Cortex of kidney (tissue), 1 donor: Measurements from ENCODE around the gene KCNK7.

Experiments used
- DNase-seq: peaks from one replicate; lab custom pipeline; 2025; lab: John Stamatoyannopoulos, UW

KCNK7 gene

DNA sequence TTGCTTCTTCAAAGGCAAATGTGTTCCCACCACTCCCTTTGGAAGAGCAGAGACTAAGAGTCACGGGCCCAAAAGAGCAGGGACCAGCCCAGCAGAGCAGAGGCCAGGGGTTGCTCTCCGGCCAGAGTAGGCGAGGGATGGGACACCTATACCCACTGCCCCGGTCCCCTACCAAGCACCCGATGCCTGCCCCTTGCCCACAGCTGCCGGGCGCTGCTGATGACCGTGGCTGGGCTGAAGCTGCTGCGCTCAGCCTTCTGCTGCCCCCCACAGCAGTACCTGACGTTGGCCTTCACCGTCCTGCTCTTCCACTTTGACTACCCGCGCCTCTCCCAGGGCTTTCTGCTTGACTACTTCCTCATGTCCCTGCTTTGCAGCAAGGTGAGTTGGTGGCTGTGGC lies 31.6 kb upstream of the KCNK7 start:
- DNase-seq: no peak

DNA sequence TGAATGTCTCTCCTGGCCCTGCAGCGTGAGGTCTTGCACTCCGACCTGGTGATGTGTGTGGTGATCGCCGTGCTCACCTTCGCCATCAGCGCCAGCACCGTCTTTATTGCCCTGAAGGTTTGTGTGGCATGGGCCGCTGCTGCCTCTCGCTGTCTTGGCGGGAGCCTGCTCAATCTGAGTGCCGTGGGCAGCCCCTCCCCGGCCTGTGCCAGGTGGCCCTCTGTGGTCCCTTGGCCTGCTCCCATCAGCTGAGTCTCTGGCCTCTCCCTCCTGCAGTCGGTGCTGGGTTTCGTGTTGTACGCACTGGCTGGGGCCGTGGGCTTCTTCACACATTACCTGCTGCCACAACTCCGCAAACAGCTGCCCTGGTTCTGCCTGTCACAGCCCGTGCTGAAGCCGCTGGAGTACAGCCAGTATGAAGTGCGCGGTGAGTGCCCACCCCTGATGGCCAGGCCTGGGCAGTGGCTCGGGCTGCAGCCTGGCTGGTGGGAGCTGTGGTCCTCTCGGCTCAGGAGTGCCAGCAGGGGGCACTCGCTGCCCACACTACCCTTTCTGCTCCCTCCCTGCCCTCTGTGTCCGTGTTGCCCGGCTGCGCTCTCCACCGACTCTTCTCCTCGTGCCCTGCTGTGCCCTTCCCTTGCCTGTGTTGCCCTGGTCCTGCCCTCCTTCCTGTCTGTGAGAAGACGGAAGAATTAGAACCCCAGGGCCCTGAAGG lies 30.2 kb upstream of the KCNK7 start:
- DNase-seq: no peak

DNA sequence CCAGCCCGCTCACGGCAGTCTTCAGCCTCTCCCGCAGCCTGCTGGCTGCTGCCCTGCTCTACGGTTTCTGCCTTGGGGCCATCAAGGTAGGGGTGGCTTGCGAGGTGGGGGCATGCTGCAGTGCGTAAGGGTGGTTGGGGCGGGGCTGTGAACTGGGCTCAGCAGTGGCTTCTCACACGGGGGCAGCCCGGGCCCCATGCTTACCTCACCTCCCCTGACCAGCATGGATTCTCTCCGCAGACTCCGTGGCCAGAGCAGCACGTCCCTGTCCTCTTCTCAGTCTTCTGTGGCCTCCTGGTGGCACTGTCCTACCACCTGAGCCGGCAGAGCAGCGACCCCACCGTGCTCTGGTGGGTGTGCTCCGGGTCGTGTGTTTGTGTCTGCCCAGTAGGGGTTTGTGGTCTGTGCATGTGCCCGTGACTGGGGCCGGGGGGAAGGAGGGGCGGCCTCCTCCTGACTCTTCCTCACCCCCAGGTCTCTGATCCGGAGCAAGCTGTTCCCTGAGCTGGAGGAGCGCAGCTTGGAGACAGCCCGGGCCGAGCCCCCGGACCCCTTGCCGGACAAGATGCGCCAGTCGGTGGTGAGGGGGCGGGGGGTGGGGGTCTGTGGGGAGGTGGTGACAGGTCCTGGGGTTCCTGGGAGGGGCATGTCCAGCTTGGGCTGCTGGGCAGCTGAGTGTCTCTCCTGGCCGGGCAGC lies 29.5 kb upstream of the KCNK7 start:
- no peak for DNase-seq

DNA sequence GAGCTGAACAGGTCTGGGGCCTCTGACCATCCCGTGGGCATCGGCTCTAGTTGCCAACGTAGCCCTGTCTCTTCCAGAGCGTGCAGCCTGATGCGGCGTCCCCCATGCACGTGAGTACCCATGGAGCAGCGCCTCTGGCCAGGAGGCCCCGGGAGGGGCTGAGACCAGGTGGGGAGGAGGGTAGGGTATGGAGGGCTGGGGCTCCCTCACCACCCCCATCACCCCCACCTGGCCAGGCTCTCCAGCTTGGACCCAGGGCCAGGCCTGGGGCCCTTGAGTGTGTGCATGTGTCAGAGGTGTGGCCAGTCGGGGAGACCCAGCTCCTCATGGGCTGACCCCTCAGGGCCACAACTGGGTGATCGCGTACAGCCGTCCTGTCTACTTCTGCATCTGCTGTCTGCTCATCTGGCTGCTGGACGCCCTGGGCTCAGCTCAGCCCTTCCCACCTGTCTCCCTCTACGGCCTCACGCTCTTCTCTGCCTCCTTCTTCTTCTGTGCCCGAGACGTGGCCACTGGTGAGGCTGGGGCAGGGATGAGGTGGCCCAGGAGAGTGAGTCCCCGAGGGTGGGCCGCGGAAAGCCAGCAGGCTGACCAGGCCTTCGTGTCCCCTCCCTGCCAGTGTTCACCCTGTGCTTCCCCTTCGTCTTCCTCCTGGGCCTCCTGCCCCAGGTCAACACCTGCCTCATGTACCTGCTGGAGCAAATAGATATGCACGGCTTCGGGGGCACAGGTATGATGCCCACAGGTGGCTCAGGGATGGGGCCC lies 28.4 kb upstream of the KCNK7 start:
- DNase-seq: no peak

DNA sequence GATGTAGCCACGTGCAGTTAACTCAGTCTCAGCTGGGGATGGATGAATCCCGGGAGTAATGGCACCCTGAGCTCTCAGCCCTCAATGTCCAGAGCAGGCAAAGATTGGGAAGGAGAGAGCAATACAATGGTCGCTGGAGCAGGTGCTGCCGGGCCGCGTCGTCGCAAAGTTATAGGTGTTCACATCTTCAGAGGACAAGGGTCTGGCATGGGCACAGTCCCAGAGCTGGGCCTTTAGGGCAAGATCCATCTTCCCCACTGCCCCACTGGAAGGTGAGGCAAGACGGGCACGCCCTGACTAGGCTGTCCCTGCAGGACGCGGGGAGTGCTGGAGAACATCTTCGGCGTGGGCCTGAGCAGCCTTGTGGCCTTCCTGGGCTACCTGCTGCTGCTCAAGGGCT lies 27.6 kb upstream of the KCNK7 start:
- no peak for DNase-seq

DNA sequence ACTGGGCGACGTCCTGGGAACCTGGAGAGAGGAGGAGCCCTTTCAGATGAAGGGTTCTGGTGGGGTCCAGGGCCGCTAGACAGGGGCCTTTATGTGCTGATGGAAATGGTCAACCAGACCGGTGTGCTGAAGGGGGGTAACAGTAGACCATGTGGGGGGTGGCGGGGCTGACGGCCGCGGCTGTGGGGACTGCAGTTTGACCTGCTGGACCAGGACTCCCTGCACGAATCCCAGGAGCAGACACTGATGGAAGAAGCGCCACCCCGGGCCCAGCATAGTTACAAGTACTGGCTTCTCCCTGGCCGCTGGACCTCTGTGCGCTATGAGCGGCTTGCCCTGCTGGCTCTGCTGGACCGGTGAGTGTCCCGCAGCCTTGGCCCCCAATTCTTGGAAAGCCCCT lies 26.4 kb upstream of the KCNK7 start:
- DNase-seq: no peak

DNA sequence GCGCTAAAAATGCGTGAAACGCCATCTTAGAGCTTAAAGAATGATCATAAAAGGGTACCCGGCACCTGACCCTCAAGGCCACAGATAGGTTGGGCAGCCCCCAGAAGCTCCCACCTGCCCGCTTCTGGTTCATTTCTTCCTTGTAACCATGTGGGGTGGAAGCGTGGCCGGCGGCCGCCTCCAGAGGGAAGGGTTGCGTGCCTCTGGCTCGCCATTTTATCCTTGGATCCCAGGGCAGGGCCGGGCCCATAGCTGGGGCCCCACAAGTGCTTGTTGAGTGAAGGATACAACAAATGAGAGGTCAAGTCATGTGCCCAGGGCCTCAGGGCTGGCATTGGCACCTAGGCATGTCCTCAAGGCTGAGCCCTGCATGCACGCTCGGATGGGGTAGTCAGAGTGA lies 25.9 kb upstream of the KCNK7 start:
- no peak for DNase-seq

DNA sequence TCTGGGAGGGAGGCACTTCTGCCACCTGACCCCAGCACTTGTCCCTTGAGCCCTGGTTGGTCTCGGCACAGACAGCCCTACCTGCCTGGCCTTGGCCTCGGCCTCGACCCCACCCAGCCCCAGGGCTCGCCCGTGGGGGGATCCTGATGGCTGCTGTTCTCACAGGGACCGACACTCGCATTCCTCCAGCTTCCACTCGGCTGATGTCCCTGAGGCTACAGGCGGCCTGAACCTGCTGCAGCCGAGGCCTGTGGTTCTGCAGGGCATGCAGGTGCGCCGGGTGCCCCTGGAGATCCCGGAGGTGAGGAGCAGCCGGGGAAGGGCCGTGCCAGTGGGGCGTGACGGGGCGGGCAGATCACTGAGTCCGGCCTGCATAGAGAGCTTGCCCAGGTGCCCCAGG lies 25.1 kb upstream of the KCNK7 start:
- no peak for DNase-seq

DNA sequence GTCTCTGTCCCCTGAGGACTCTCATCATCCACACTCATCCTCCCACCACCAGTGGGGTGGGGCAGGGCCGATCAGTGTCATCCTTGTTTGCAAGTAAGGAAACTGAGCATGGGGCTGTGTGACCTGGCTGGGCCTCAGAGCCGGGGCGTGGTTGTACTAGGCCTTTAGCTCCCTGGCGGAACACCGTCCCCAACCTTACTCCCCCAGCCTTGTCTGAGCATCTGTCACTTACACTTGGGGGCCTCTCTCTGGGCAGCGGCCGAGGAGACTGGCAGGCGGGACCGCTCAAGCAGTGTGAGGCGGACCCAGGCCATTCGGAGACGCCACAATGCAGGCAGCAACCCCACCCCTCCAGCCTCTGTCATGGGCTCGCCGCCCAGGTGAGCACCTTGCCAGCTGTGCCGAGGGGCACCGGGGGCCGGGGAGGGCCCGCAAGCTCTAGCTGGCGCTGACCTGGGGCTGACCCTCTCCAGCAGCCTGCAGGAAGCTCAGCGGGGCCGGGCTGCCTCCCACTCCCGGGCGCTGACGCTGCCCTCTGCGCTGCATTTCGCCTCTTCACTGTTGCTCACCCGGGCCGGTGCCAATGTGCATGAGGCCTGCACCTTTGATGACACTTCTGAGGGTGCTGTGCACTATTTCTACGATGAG lies 23.8 kb upstream of the KCNK7 start:
- no peak for DNase-seq

DNA sequence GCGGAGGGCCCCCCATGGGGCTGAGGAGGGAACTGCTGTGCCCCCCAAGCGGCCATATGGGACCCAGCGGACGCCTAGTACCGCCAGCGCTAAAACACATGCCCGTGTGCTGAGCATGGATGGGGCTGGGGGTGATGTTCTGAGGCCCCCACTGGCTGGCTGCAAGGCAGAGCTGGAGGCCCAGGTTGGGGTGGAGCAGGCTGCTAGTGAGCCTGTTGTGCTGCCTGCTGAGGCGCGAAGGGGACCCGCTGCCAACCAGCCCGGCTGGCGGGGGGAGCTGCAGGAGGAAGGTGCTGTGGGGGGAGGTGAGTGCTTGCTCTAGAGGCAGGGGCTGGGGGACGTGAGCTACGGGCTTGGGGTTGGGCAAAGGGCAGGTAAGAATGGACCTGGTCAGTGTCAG lies 23.2 kb upstream of the KCNK7 start:
- no peak for DNase-seq

DNA sequence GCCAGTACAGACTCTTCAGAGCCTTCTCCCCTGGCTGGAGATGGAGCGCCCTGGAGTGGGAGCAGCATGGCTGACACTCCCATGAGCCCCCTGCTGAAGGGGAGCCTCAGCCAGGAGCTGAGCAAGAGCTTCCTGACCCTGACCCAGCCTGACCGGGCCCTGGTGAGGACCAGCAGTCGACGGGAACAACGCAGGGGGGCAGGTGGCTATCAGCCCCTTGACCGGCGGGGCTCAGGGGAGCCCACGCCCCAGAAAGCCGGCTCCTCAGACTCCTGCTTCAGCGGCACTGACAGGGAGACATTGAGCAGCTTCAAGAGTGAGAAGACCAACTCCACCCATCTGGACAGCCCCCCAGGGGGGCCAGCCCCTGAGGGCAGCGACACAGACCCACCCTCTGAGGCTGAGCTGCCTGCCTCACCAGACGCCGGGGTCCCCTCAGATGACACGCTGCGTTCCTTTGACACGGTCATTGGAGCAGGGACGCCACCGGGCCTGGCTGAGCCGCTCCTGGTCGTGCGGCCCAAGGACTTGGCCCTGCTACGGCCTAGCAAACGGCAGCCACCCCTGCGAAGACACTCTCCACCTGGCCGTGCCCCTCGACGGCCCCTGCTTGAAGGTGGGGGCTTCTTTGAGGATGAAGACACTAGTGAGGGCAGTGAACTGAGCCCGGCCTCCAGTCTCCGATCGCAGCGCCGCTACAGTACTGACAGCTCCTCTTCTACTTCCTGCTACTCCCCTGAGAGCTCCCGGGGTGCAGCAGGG lies 22.6 kb upstream of the KCNK7 start:
- DNase-seq: no peak

DNA sequence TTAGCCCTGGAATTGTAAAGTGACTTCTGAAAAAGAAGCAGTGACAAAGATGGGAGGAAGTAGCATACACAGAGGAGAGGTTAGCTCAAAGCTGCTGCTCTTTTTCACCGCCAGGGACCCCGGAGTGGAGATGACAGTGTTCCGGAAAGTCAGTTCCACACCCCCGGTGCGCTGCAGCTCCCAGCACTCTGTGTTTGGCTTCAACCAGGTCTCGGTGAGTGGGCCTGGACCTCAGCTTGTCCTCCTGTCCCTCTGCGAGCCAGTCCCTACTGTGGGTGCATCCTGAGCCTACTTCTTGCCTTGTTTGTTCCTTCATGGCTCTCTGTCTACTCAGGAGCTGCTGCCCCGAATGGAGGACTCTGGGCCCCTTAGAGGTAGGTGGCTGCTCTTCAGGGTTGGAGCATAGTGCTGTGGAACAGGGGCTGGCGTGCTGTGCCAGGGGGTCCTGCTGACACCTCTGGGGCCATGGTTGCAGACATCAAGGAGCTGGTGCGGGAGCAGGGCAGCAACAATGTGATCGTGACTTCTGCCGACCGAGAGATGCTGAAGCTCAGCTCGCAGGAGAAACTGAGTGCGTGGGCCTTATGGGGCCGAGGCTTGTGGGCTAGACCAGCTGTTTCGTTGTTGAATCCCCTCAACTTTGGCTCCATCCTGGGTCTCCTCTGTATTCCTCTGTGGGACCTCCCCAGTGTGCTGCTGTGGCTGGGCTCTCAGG lies 21.7 kb upstream of the KCNK7 start:
- DNase-seq: no peak

DNA sequence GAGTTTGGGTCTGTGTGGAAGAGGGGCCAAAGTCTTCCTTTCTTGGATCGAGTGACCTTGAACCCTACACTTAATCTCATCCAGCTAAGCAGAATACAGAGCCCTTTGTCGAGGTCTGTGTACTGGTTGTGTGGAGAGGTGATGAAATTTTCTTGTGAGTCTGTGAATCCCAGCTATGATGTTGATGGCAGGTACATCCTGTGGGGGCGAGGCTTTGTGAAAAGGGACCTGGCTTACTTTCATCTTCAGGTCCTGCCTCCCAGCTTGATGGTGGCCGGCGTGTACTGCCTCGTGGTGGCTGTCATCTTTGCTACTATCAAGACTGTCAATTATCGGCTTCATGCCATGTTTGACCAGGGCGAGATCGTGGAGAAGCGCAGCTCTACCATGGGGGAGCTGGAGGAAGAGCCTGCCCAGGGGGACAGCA lies 21.0 kb upstream of the KCNK7 start:
- DNase-seq: no peak

DNA sequence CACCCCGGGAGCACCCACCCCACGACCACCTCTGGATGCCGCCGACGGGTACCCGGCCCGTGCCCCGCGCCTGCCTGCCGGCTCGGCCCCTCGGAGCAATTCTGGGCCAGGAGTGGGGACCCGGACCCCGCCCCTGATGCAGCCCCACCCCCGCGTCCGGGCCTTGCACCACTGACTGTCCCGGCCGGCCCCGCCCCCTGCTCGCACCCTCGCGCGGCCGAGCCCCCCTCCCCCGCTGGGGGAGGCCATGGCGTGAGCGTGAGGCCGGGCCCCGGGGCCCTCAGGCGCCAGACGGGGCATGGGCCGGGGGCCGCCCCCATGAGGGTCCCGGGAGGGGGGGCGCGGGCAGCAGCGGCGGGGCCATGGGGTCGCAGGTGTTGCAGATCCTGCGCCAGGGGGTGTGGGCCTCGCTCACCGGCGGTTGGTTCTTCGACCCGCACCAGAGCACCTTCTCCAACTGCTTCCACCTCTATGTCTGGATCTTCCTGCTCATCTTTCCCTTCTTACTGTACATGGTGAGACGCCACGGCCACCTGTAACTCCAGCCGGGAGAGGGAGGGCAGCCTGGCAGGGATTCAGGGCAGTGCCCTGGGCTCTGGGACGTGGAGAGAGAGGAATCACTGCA lies 20.5 kb upstream of the KCNK7 start:
- no peak for DNase-seq

DNA sequence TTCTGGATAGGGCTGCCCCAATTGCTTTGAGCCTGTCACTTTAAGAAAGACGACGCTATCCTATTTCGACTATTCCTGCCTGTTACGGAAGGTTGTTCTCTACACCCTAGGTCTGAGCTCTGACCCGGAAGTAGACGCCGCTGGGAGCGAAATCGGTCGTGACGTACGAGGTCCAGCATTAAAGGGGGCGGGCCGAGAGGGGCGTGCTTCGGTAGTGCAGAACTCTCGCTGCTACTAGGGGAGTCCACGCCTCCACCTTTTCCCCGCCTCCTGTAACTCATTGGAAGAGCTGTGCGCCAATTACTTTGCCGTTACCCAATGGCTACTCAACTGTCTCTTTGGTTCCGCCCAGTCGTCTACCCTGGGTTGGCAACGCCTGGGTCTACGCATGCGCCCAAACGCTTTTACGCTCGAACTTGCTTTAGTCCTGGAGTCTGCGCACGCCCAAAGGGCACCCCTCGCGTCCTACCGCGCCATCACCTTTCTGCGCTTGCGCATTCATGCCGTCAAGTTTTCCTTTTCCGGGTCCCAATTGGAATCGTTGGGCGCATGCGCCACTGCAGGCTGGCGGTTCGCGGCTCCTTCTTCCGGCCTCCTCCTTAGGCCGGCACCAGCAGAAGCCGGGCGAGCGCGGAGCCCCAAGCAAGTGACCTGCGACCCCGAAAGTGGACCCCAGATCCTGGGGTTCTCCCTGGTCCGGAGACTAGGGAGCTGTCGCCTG lies 19.8 kb upstream of the KCNK7 start, which contains the start of gene PCNX3:
Gene PCNX3 (plus strand): TSS at position 548 of the 721 bp plus-strand sequence. CDS start 536 bp downstream, outside the sequence.
- peak; percentile 89 for DNase-seq

DNA sequence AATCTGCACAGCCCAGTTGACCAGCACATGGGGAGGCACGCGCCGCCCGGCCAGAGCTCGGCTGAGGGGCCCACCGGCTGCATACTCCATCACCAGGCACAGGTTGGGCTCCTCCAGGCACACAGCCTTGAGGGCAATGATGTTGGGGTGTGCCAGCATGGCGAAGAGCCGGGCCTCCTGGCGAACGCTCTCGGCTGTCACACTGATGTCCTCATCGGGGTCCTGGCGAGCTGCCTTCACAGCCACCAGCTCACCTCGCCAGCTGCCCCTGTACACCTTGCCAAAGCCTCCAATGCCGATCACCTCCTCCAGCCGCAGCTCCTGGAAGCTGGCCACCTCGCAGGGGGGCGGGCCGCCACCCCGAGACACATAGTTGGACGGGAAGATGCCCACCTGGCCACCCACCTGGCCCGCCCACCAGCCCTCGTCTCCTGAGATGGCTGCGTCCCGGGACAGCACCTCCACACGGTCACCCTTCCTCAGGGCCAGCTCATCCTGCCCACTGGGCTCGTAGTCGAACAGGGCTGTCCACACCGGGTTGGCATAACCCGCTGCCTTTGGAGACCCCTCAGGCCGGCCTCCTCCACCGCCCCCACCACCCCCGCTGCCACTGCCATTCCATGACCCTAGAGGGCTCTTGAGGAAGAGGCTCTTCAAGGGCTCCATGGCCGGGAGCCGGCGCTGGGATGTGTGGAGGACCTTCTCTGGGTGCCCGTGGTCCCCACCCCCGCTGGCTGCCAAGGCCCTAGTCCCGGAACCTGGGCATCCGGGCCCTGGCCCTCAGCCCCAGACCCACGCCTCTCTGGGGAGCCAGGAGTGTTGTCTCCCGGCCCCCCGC lies 17.7 kb upstream of the KCNK7 start:
- no peak for DNase-seq

DNA sequence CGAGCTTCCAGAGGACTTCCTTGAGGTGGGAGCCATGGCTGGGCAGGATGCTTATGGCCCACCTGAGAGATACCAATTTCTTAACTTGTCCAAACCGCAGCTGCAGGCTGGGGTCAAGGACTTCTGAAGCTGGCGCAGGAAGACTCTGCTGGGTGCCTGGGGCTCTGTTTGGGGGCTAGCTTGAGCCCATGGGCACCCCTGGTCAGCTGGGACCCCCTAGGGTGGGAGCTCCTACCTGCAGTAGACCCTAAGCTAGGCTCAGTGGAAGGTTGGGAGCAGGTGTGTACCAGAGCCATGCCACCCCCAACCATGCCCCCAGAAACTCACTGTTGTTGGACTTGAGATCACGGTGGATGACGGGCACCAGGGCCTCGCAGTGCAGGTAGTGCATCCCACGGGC lies 17.1 kb upstream of the KCNK7 start:
- no peak for DNase-seq

DNA sequence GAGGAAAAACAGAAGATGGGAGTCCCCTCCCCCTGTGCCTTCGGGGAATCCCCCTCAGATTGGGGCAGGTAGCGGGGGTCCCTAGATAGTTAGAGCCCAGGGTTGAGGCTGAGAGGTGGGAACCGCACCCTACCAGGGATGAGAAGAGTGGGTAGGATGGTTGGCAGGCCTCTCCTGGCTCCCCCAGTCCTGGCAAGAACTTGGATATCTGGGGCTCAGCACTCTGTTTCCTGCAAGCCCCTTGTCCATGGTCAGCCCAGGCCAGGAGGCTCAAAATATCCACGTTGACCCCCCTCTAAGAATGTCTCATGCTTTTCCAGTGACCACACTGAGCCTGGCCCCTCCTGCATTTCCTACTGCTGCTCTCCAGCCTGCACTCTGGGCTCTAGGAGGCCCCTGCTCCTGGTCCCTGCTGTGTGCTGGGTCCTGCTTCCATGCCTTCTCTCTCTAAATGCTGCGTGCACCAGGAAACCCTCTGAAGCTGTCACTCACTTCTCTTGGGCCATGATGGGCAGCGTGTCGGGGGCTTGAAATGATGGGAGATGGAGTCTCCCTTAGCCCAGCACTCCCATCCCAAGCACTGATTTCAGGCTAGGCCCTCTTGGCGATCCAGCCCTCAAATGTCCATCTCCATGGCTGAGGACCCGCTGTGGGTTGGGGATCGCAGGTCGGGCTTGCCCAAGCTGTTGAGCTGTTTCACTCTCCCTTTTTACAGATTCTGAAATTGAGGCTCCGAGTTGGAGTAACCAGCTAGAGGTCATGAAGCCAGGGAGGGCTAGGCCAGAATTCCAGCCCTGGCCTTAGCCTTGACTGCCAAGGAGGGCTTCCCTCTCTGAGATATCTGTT lies 16.4 kb upstream of the KCNK7 start:
- no peak for DNase-seq
